Sigmoid colon (tissue), 4 donors: Measurements from ENCODE around the gene ATG4B.

Source experiments
- EP300 ChIP-seq, 4 donors: sonication (generic); formaldehyde crosslinking; IDR thresholded peaks; one replicate each; pipeline ENCODE4 v1.6.1; 2017; ENCODE audit warnings: antibody characterized with exemption in 4 of 4
- POLR2A ChIP-seq, 2 donors: fragments of 450-650 bp; IDR thresholded peaks; one replicate each; pipeline ENCODE4 v1.6.1; 2016; ENCODE audit warnings: antibody characterized with exemption in 2 of 2, mild to moderate bottlenecking in 2 of 2, moderate library complexity in 2 of 2
- POLR2AphosphoS5 ChIP-seq, 4 donors: sonication (generic); formaldehyde crosslinking; IDR thresholded peaks; one replicate each; pipeline ENCODE4 v1.6.1; 2017; ENCODE audit warnings: antibody characterized with exemption in 4 of 4
- TF ChIP-seq, protein P1 (sequence below), 4 experiments: fragments of 450-650 bp in 3 of 4; fragments of 200-600 bp in 1 of 4; IDR thresholded peaks; one replicate each; pipeline ENCODE4 v1.5.1; 2016 to 2019; ENCODE audit warnings: antibody characterized with exemption in 4 of 4, mild to moderate bottlenecking in 3 of 4, moderate library complexity in 2 of 4

DNA sequence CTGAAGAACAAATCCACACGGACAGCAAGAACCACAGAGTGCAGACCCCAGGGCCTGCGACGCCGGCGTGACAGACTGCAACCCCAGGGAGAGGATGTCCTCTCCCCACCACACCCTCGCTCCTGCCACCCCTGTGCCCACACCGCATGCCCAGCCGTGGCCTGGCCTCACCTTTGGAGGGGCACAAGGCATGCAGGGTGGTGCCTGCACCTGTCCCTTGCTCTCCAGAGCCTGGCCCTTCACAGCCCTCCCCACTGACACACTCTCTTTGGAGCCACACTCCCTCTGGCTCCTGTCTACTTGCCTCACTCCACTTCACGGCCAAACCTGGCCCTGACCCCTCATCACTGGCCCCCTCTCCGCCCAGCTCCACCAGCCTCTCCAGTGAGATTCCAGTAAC is 9.8 kb upstream of the ATG4B start:
- TF ChIP-seq, protein P1, sequence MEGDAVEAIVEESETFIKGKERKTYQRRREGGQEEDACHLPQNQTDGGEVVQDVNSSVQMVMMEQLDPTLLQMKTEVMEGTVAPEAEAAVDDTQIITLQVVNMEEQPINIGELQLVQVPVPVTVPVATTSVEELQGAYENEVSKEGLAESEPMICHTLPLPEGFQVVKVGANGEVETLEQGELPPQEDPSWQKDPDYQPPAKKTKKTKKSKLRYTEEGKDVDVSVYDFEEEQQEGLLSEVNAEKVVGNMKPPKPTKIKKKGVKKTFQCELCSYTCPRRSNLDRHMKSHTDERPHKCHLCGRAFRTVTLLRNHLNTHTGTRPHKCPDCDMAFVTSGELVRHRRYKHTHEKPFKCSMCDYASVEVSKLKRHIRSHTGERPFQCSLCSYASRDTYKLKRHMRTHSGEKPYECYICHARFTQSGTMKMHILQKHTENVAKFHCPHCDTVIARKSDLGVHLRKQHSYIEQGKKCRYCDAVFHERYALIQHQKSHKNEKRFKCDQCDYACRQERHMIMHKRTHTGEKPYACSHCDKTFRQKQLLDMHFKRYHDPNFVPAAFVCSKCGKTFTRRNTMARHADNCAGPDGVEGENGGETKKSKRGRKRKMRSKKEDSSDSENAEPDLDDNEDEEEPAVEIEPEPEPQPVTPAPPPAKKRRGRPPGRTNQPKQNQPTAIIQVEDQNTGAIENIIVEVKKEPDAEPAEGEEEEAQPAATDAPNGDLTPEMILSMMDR (IDR thresholded peaks at IDR 0.05), result no peak
- TF ChIP-seq POLR2AphosphoS5 (IDR thresholded peaks at IDR 0.05) (no peak), POLR2A (IDR thresholded peaks at IDR 0.05) (no peak), EP300 (IDR thresholded peaks at IDR 0.05) (no peak)
